Pancreas (tissue), 10 donors: Measurements from ENCODE around the gene PTPRCAP. TPM values are rescaled to one million over a fixed set of nuclear protein-coding genes. Genes with fewer than 3 reads are reported as not detected.

Experiments used
- ATAC-seq, 4 donors: fragments of 200-7000 bp; cut with Tn5 transposase; one replicate each; pipeline versions ENCODE4 v1.8.0 to v1.9.1; 2020; ENCODE audit warnings: mild to moderate bottlenecking in 4 of 4, moderate library complexity in 4 of 4
- DNase-seq, 6 donors: peaks; one replicate each; pipeline ENCODE4 v3.0.0-alpha.2; 2020
- FAIRE-seq: peaks from 2 replicates; lab custom pipeline; 2012; peaks lifted over from hg19 to GRCh38; lab: Jason Lieb, UNC
- H3K27ac ChIP-seq, 4 donors: fragments of 200-600 bp; sonication (generic); 1 replicate in 3 of 4; 2 replicates in 1 of 4; pipeline versions ENCODE4 v1.5.0 to v1.8.0; 2020
- H3K27me3 ChIP-seq, 4 donors: fragments of 200-600 bp; one replicate each; pipeline ENCODE4 v1.8.0; 2021
- H3K36me3 ChIP-seq, 3 donors: fragments of 200-600 bp; sonication (generic) in 1 of 3; one replicate each; pipeline versions ENCODE4 v1.5.0 to v1.8.0; 2020 to 2021
- H3K4me1 ChIP-seq, 3 donors: fragments of 200-600 bp; one replicate each; pipeline ENCODE4 v1.8.0; 2021
- H3K4me3 ChIP-seq, 4 donors: fragments of 200-600 bp; sonication (generic) in 2 of 4; one replicate each; pipeline versions ENCODE4 v1.5.0 to v1.8.0; 2020 to 2021
- H3K9me3 ChIP-seq, 4 donors: fragments of 200-600 bp; one replicate each; pipeline ENCODE4 v1.8.0; 2021
- CTCF ChIP-seq, 4 donors: fragments of 200-600 bp; sonication (generic) in 3 of 4; IDR thresholded peaks; one replicate each; pipeline versions ENCODE4 v1.5.0 to v1.8.0; 2021; ENCODE audit warnings: antibody characterized with exemption in 4 of 4
- WGBS, 2 donors: extraction: QIAGEN DNeasy Blood & Tissue Kit; methylation state at CpG; one replicate each; pipeline ENCODE4 v1.1.7; 2013; 5-methylcytosine and 5-hydroxymethylcytosine counted together
- intact Hi-C, 3 donors: fragments of 100-400 bp; cut with DNase I; formaldehyde crosslinking; loops; one replicate each; pipeline versions ENCODE4 v1.11.1 to v1.14.2; 2022
- polyA plus RNA-seq, 2 donors: library from polyadenylated mRNA; stranded (reverse); fragments of 200-250 nt; gene quantifications; one replicate each; pipeline ENCODE4 v1.2.3, GENCODE V29; 2013
- total RNA-seq, 6 donors: library from RNA; stranded (reverse); fragmentation: NEBNext Ultra II Directional in 4 of 6; extraction: Animal tissue kit (Norgen Biotek cat#: 25700) in 4 of 6; gene quantifications; one replicate each; pipeline versions ENCODE4 v1.2.1 to v1.2.4, GENCODE V29; 2021 to 2023
- donor health status: healthy with polysubstance abuse.
- donor health status: DM: no; HTN: no; CAD: no; lungs with moderate emphysema.
- donor health status: DM: no; HTN: no; CAD: no.
- donor health status: control.
- donor health status: control.
- donor health status: Bipolar disorder and iron deficiency.
- donor health status: DM: yes; HTN: yes; CAD: no.
- donor health status: DM: no; HTN: no; CAD: no.
- donor health status: DM: no; HTN: no; CAD: no.
- donor health status: DM: yes; HTN: yes; CAD: no.

The PTPRCAP gene
- total and polyA plus RNA-seq, 8 donors = 0.63 to 13.1 (median 2.2) TPM

GRCh38 chr11:67442504-67443404, 5.3 kb upstream of the PTPRCAP start:
- intact Hi-C loops = no loop called here
- Histone ChIP-seq H3K27ac (peak overlapping the region; percentile 78 to 93 (median 84)), H3K4me1 (peaks cover 0 to 10% (median 5%) of the 10 kb centered on the region in 3 donors), H3K9me3 (no peaks in the 10 kb centered on the region), H3K27me3 (no peaks in the 10 kb centered on the region), H3K36me3 (no peaks in the 10 kb centered on the region), H3K4me3 (peak overlapping the region; percentile 74 to 94 (median 86))
- FAIRE-seq (no peak), DNase-seq (peak in 3 of 6 donors; percentile 44 to 74 (median 56)), ATAC-seq (peak in 2 of 4 donors; percentile 1 to 8)
- 25 to 36% methylated on average over 32 to 45 of the region's 45 CpGs for WGBS, 2 donors
- TF ChIP-seq CTCF (IDR thresholded peaks at IDR 0.05) = no peak

- DNase-seq = peak in 3 of 6 donors; percentile 42 to 79 (median 56)
Measured at GRCh38 chr11:67441731-67442351, 4.4 kb upstream of the PTPRCAP start.

GRCh38 chr11:67441098-67441563, 3.6 kb upstream of the PTPRCAP start:
- Histone ChIP-seq H3K27ac (no peak overlapping the region), H3K36me3 (no peaks in the 10 kb centered on the region), H3K27me3 (no peaks in the 10 kb centered on the region), H3K4me1 (peaks cover 0 to 10% (median 5%) of the 10 kb centered on the region in 3 donors), H3K4me3 (no peak overlapping the region), H3K9me3 (no peaks in the 10 kb centered on the region)
- no peak for ATAC-seq
- intact Hi-C loops = no loop called here
- 91% methylated on average over 21 of the region's 21 CpGs for WGBS, 2 donors
- FAIRE-seq = no peak
- peak in 1 of 6 donors; percentile 60 for DNase-seq
- no peak for TF ChIP-seq CTCF (IDR thresholded peaks at IDR 0.05)

More at GRCh38 chr11:67441731-67442351, 4.4 kb upstream of the PTPRCAP start:
- intact Hi-C loops = no loop called here
- no peak for TF ChIP-seq CTCF (IDR thresholded peaks at IDR 0.05)
- H3K27ac ChIP-seq = no peak overlapping the region
- 79 to 80% methylated on average over 28 of the region's 28 CpGs for WGBS, 2 donors
- peaks cover 0 to 10% (median 5%) of the 10 kb centered on the region in 3 donors for H3K4me1 ChIP-seq
- peak overlapping the region in 1 of 4 donors; percentile 91 for H3K4me3 ChIP-seq
- no peaks in the 10 kb centered on the region for H3K9me3 ChIP-seq
- ATAC-seq = no peak
- no peak for FAIRE-seq
- H3K36me3 ChIP-seq = no peaks in the 10 kb centered on the region
- no peaks in the 10 kb centered on the region for H3K27me3 ChIP-seq

GRCh38 chr11:67440229-67441097, 3.0 kb upstream of the PTPRCAP start:
- intact Hi-C loops = no loop called here

More at GRCh38 chr11:67440229-67441097, 3.0 kb upstream of the PTPRCAP start:
- no peak for ATAC-seq
- H3K9me3 ChIP-seq = no peaks in the 10 kb centered on the region
- no peak overlapping the region for H3K4me3 ChIP-seq
- peak in 2 of 6 donors; percentile 43 to 77 for DNase-seq
- WGBS, 2 donors = 86 to 94% methylated on average over 15 to 17 of the region's 17 CpGs
- TF ChIP-seq CTCF (IDR thresholded peaks at IDR 0.05) = no peak
- peaks cover 0 to 10% (median 5%) of the 10 kb centered on the region in 3 donors for H3K4me1 ChIP-seq
- no peaks in the 10 kb centered on the region for H3K27me3 ChIP-seq
- no peak for FAIRE-seq
- H3K36me3 ChIP-seq = no peaks in the 10 kb centered on the region
- no peak overlapping the region for H3K27ac ChIP-seq
